EL (cell line): ENCODE results near the gene C22orf42.
A peak's percentile ranks its signal among the peaks of the same experiment; 100 is the strongest.
"Not testable (repeated sequence)": the region's sequence is repeated elsewhere in the genome, so short reads cannot be mapped to it uniquely, and the experiment has no call there.

Source experiments
- DNase-seq: peaks from one replicate; pipeline ENCODE4 v3.0.0-alpha.2; 2016

Gene C22orf42

DNA sequence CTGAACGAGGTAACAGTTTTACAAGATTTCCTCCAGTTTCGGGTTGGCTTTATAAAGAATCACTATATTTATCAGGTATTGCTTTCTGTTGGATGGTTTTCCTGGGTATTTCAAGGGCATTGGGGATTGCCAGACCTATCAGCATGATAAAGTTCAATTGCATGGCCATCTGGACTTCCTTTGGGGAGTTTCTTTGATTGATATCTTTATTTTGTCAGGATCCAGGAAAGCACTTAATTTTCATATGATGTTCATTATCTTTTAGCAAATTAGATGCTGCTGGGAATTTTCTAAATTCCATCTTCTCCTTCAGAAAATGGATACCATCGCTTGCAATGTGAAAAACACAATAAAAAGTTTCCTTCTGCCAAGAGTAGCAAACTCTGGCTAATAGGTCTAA, 24.5 kb upstream of the C22orf42 start:
- no peak for DNase-seq

DNA sequence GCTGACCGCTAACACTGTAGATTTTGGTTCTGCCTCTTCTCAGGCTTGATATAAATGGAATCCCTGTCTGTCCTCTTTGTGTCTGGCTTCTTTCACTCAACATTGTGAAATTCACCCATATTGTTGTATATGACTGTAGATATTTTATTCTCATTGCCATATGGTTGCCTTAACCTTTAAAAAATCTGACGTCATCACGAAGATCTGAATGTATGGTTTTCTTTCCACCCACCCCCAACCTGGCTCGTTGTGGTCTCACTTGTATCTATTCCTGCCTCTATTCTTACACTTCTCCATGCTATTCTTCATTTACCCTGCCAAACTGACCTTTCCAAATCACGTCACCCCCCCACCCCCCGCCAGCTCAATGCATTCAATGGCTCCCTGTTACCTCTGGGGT, 21.9 kb upstream of the C22orf42 start:
- no peak for DNase-seq

DNA sequence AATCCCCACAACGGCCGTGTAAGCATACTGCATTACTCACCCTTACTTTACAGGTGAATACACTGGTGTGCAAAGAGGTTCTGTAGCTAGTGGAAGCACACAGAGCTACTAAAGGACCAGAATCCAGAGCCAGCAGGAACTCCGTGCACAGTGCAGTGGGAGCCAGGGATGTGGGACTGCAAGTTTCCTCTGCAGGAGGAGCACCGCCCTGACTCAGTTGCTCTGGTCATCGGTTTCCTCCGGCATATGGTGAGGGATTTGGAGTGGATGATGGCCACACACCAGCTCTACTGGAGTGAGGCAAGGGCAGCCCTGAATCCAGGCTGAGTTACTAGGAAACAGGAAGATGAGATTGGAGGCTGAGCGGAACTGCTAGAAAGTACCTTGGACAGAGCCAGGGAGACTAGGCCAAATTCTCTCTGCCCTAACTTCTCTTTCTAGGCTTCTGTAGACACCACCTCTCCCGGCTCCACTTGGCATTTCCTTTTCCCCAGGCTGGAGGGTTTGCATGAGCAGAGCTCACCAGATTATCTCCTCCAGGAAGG, 18.2 kb upstream of the C22orf42 start:
- no peak for DNase-seq

DNA sequence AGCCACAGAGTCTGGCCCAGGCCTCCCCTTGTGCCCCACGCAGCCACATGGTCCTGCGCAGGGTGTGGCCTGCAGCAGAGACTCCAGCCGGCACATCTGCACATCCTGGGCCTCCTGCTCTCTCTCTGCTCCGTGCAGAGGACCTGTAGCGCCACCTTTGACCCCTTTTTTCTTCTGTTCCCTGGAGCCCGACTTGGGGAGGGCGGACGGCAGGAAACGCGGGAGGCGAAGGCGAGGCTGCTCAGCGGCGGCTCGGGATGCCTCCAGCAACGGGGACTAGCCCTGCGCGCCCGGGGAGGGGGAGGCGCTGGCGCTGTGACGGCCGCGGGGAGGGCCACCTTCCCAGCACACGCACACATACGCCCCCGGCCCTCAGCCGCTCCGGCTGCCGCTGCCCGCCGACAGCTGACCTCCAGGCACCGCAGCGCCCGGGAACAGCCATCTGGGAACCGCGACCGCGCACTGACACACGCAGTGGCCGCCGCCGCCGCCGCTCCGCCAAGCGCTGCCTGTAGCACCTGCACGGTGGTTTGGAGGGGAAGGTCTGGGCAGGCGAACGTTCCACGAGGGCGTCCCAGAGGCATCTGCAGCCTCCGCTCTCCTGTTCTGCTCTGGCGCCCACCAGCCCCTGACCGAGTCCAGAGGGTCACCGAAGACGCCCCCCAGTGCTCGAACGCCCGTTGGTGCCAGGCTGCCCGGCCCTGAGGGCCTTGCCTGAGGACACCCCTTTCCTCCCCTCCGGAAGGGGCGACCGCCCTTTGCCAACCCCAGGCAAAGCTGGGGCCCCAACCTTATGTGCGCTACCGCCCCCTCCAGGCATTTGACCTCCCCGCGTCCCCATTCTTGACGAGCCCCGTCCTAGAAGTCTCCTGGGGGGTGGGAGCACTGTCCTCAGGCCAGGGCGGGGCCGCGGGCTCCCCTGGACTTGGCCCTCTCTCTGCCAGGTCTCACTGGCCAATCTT, 16.9 kb upstream of the C22orf42 start:
- DNase-seq: no peak

DNA sequence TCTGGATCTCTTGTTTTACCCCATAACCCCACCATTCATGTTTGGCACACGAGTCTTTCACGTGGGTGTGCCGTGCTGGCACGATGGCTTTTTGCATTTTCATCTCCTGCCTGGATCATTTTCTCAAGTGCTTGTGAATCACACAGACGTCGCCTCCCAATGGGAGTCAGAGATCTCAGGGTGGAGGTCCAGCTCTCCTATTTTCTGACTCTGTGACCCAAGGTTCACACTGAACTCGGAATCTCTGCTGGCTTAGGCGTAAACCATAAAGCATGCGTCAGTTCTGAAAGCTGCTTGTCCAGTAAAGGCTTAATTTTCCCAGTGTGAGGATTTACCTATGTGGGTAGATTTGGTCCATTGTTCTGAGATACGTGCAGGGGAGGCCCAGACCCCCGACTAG, 16.0 kb upstream of the C22orf42 start:
- no peak for DNase-seq

DNA sequence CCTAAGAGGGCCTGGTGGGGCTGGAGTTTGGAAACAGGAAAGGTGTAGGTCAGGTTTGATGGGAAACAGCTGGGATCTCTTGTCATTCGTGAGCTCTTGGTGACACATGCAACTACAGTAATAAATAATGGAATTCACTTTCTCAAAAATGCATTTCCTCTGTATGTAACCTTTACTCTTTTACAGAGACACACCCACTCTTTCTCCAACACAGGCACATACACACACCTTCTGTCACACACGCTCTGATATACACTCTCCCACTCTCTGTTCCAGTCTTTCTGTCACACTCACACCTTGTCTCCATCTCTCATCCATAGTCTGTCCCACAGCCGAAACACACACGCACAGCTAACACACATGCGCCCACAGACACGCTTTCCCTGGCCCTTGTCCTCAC, 6.6 kb upstream of the C22orf42 start:
- DNase-seq: no peak

DNA sequence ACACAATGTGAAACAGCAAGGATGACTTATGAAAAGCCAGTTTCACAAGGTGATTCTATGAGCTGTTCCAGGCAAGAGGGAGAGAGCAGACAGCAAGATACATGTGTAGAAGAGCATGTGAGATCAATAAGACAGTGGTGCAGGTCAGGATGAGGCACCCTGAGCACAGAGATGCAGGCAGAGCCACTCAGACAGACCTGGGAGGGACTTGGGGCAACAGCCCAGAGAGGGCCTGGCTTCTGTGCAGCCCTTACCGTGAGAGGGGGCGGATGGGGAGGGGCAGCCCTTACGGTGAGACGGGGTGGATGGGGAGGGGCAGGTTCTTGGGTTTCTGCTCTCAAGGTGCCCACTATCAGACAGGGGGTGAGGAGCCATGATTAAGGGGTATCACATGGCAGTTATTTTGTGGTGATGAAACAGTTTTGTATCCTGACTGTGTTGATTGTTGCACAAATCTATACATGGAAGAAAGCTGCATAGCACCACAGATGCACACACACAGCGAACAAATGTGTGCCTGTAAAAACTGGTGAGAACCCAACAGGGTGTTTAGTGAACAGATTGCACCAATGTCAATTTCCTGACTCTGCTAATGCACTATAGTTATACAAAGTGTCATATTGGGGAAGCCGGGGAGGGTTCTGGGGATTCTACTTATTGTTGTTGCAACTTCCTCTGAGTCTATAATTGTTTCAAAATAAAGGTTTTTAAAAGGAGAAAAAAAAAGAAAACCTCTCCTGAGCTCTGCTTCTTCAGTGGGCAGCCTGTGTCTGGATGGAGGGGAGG, 5.2 kb upstream of the C22orf42 start:
- no peak for DNase-seq

DNA sequence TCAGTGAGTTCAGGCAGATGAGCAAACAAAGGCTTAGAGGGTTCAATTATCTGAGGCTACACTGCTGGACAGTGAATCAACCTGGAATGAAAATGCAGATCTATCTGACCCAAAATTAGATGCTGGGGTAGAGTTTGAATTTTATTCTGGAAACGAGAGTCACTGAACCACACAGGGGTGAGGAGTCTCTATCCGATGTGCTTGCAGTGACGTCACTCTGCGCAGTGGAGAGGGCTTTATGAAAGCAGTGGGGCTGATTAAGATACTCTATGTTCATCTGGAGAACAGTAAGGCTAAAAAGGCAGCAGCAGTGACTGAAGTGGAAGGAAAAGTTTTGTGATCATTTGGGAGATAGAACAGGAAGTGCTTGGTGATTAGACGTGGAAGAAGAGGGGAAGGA, 1.3 kb upstream of the C22orf42 start:
- not testable (repeated sequence) for DNase-seq

DNA sequence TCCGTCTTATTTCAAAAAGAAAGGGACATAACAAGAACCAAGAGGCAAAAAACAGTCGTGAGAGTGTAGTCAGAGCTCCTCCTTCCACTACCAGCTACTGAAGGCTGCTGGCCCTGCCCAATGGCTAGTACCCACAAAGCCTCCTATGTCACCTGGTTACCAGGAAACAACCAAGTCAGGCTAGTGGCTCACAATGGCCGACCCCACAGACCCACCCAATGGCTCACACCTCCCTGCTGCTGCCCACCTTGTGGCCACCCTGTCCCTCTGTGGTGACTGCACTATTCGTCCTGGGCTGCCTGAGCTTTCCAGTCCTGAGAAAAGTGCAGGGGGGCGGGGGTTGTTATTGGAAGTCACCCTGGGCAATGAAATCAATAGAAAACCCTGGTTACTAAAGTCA, 1.5 kb downstream of the C22orf42 start:
- DNase-seq: not testable (repeated sequence)

DNA sequence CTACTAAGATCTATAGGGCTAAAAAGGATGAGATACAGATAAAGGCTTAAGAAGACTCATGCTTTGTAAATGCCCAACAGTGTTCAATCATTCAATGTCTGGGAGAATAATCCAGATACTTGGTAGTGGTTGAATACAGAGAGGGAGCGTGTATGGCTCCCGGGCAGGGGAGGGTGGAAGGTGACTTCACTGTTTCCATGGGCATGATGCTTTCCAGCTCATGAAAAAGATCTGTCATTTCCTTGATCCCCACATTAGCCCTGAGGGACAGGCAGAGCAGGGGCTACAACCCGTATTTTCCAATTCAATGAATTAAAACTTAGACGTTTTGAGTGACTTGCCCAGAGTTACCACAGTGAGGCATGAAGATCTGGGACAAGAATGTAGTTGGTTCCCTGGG, 4.4 kb downstream of the C22orf42 start:
- DNase-seq: not testable (repeated sequence)

DNA sequence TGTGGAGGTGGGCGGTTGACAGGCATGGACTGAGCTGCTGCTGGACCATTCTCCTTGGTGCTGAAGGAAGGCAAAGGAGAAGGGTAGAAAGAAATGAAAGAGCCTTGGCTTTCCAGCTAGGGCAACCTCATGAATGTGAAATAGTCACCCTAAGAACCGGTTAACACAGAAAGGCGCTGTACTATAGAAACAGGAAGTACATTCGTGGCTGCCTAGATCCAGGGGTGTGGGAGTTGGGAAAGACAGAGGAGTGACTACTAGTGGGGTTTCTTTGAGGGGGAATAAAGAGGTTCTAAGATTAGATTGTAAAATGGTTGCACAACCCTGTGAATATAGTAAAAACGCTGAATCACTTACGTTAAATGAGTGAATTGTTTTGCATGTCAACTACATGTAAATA, 7.5 kb downstream of the C22orf42 start:
- DNase-seq: not testable (repeated sequence)

DNA sequence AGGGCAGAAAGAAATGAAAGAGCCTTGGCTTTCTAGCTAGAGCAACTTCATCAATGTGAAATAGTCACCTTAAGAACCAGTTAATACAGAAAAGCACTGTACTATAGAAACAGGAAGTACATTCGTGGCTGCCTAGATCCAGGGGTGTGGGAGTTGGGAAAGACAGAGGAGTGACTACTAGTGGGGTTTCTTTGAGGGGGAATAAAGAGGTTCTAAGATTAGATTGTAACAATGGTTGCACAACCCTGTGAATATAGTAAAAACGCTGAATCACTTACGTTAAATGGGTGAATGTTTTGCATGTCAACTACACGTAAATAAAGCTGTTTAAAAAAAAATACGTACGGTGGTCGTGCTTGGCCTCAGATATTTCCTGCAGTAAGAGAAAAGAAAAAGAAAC, 8.5 kb downstream of the C22orf42 start:
- not testable (repeated sequence) for DNase-seq

DNA sequence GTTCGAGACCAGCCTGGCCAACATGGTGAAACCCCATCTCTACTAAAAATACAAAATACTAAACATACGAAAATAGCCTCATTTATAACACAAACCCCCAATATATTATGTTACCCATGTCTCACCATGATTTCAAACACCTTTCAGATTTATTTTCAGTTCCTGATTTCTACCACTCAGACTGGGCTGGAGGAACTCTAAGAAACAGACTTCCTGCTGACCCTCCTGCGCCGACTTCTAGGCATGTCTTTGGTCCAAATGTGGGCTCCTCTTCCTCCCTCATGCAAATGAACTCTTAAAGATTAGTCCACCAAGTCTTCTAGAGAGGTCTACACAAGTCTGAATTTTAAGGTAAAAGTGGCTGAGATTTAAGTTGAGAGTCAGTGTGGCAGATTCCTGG, 10.7 kb downstream of the C22orf42 start:
- not testable (repeated sequence) for DNase-seq

DNA sequence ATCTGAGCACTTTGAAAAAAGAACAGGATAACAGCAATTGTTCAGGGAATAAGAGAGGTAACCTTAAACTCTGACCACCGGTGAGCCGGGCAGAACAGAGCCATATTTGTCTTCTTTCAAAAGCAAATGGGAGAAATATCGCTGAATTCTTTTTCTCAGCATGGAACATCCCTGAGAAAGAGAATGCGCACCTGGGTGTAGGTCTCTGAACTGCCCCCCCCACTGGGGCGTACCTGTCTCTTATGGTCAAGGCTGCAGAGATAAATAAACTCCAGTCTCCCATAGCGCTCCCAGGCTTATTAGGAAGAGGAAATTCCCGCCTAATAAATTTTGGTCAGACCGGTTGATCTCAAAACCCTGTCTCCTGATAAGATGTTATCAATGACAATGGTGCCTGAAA, 12.0 kb downstream of the C22orf42 start:
- DNase-seq: not testable (repeated sequence)

DNA sequence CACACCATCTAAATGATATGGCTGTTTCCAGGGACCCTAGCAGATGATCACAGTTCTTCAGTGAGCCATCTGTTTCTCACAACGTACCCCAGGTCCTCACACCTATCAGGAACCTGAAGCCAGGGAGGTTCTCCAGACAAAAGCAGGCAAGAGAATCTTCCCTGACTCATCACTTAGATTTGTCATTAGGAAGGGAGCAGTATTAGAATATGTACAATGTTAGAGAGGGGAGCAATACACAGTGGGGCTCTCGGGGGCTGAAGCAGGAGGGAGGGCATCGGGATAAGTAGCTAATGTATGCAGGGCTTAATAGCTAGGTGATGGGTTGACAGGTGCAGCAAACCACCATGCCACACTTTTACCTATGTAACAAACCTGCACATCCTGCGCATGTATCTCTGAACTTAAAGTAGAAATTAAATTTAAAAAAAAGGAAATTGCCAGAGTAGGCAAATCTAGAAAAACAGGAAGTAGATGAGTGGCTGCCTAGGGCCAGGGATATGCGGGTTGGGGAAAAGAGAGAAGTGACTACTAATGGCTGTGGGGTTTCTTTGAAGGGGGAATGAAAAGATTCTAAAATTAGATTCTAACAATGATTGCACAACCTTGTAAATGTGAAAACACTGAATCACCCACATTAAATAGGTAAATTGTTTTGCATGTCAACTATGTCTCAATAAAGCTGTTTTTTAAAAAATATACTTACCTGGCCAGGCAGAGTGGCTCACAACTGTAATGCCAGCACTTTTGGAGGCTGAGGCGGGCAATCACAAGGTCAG, 14.4 kb downstream of the C22orf42 start:
- DNase-seq: no peak

DNA sequence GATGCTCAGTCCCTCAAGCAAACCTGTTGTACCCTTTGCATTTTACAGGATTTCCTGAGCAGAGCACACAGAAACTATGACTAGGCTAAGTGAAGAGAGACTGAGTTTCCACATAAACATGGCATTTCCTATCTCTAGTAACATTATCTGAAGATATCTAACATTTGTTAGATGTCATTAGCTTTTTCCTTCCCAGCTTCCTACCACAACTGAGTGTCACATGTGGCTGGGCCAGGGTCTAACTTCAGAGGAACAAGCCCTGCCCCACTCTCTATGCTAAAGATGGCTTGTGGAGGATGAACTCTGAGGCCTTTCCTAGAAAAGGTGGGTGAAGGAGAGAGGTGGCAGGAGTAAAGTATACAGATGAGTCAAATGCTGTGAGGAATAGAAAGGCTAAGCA, 16.5 kb downstream of the C22orf42 start:
- DNase-seq: no peak

DNA sequence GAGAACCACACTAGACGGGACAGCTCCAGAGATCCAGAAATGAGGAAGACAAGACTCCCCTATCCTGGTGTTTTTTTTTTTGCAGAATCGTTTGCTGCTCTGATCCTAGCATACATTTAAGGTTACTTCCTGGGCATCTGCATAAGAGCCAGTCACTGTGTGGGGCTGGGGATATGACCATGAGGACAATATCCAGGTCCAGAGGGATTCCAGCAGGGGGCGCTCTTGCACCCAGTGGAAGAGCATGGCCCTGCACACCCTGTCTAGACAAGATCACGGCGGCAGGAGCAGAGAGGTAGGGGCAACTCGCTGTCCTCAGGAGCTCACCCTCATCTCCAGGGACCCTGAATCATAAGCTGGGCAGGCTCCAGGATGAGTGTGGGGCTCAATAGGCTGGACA, 18.4 kb downstream of the C22orf42 start:
- DNase-seq: not testable (repeated sequence)

DNA sequence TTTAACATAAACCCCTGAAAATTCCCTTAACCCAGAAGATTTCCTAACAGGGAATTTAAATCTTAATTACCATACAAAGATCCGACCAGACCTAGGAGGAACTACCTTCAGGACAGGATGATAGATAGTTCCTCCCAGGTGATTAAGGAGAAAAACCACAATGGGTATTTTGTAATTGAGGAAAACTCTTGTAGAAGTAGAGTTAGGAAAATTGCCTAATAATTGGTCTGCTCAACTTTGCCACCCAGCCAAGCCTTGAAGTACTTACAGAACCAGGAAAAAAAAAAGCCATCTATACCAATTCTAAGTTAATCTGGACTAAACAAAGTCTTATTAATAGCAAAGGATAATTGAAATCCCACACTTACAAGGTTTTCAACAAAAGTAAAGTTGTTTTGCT, 20.5 kb downstream of the C22orf42 start:
- DNase-seq: not testable (repeated sequence)

DNA sequence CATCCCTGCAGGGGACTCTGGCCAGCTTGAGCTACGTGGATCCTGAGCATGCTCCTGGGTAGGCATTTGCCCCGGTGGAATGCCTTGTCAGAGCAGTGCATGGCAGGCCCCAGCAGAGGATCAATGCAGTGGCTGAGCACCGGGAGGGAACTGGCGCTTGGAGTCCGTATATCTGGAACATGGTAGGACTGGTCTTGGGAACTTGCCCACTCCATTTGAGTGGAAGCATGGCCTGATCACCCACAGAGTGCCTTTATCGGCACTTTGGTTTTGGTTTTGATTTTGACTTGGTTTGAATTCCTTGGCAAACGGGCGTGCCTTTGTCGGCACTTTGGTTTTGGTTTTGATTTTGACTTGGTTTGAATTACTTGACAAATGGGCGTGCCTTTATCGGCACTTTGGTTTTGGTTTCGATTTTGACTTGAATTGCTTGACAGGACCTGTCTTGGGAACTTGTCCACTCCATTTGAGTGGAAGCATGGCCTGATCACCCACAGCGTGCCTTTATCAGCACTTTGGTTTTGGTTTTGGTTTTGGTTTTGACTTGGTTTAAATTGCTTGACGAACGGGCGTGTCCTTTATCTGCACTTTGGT, 21.3 kb downstream of the C22orf42 start:
- peak; percentile 12 for DNase-seq

DNA sequence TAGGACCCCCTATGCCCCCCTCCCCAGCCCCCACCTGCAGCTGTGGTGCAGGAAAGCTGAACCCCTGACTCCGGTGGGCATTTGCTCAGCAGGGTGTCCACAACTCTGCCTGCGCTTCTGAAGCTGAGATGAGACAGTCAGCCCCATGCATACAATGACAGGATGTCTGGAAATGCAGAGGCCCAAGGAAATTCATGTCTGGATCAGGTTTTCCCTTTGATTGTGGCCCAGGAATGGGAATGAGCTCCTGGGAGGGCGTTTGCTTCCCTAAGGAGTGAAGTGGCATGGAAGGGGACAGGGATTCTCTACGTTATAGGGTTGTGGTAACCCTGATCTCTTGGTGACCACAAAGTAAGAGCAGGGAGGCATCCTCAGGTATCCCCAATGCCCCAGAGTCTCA, 22.2 kb downstream of the C22orf42 start:
- DNase-seq: not testable (repeated sequence)

DNA sequence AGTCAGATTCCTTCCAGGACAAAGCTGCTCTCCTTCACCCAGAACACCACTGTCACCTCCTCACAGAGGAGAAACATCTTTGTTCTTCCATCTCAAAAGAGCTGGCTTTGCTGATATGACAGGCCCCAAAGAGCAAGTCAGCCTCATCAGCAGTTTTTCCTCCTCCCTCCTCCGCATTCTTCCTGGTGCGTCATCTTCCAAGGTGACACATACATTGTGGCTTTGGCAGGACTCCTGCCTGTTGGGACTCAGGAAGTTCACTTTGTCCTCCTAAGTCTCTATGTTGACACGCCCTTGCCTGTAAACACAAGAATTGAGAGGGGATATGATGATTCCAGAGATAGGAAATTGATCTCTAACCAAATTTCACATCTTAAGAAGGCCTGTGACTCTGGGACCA, 23.1 kb downstream of the C22orf42 start:
- DNase-seq: peak; percentile 80

DNA sequence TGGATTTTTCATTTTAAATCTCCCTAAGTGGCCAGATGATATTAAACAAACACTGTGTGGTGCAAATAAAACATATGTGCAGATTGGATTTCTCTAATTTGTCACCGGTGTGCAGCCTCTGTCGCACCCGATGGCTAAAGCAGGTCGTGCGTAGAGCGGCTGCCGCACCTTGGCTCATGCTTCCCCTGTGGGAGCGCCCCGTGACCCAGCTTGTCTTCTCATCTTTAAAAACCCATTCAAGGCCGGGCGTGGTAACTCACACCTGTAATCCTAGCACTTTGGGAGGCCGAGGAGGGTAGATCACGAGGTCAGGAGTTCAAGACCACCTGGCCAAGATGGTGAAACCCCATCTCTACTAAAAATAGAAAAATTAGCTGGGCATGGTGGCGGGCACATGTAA, 24.3 kb downstream of the C22orf42 start:
- DNase-seq: not testable (repeated sequence)
